GM12875 (cell line): ENCODE measurements around the gene MTERF1.

Experiments
- H3K4me3 ChIP-seq: one replicate; pipeline ENCODE4 v1.5.1; 2011; ENCODE audit warnings: low read depth, low read length, control low read depth
- TF ChIP-seq, protein P1 (sequence below): IDR thresholded peaks from 2 replicates; pipeline ENCODE4 v1.5.1; 2011; ENCODE audit warnings: low read depth, mild to moderate bottlenecking, control low read depth, inconsistent platforms, low read length, moderate library complexity, borderline replicate concordance; ENCODE audit not compliant: insufficient read depth

Gene MTERF1

DNA sequence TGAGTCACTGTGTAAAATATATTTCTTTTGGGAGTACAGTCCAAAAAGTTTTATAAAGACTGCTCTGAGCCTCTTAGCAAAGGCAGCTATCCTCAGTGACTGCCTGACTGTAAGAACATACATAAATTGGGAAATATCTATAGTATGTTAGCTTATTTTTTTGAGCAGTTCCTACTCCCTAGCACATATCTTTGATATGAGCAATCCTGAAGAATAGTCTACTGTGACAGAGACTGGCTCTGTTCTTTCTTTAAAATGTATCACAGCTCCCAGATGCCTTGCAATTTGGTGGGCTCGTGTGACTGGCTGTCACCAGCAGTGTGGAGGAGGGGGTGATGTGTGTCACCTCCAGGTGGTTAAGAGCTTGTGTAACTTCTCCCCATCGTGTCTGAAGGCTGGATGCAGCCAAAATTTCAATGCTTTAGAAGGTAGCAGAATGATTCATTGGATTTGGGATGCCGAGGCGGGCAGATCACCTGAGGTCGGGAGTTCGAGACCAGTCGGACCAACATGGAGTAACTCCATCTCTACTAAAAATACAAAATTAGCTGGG, 47.9 kb downstream of the MTERF1 start:
- H3K4me3 ChIP-seq, result no peak overlapping the region
- TF ChIP-seq, protein P1, sequence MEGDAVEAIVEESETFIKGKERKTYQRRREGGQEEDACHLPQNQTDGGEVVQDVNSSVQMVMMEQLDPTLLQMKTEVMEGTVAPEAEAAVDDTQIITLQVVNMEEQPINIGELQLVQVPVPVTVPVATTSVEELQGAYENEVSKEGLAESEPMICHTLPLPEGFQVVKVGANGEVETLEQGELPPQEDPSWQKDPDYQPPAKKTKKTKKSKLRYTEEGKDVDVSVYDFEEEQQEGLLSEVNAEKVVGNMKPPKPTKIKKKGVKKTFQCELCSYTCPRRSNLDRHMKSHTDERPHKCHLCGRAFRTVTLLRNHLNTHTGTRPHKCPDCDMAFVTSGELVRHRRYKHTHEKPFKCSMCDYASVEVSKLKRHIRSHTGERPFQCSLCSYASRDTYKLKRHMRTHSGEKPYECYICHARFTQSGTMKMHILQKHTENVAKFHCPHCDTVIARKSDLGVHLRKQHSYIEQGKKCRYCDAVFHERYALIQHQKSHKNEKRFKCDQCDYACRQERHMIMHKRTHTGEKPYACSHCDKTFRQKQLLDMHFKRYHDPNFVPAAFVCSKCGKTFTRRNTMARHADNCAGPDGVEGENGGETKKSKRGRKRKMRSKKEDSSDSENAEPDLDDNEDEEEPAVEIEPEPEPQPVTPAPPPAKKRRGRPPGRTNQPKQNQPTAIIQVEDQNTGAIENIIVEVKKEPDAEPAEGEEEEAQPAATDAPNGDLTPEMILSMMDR, result no peak

DNA sequence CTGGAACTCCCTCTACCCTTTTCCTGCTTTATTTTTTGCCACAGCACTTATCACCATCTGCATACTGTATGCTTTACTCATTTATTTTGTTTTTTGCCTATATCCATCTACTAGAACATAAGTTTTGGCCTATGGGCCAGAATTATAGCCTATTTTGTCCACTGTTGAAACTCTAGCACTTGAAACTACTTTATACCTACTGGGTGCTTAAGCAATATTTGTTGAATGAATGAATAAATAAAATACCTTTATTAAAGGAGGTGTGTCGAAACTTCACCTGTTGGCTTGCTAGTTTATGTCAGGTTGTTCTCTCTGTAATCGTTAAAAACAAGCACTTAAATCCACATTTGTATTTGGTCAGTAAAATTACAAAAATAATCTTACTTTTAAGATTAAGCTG, 53.3 kb downstream of the MTERF1 start:
- H3K4me3 ChIP-seq, result no peak overlapping the region
- TF ChIP-seq, protein P1, result no peak

DNA sequence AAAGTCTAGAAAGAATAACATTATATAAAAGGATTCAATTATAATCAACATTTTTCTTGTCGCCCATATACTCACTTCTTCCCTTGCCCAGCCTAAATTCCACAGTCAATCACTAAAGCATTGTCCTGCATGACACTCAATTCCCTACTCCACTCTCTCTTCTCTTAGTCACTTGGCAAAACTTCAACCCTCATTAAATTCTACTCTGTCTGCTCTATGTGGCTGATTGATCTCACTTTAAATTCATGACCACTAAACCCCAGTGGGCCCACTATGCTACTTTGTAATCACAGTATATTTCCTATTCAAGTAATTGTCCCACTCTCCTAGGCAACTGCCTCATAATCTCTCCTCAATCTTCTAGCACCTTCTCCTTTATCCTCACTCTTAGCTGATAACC, 54.1 kb downstream of the MTERF1 start:
- H3K4me3 ChIP-seq, result no peak overlapping the region
- TF ChIP-seq, protein P1, result no peak

DNA sequence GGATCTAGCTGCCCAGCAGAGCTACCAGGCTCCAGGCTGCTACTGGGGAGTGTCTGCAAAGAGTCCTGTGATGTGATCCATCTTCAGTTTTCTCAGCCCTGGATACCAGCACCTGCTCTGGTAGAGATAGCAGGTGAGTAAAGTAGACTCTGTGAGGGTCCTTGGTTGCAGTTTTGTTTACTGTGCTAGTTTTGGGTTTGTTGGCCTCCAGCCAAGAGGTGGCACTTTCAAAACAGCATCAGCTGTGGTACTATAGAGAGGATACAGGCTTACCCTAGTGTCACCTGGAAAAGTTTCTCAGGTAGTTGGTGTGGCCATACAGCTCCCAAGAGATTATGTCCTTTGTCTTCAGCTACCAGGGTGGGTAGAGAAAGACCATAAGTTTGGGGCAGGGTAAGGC, 56.3 kb downstream of the MTERF1 start:
- no peak overlapping the region for H3K4me3 ChIP-seq
- TF ChIP-seq, protein P1, result no peak
